Activated CD8-positive, alpha-beta memory T cell treated with anti-CD3 and anti-CD28 coated beads for 36 hours (primary cell): ENCODE data around the gene PAX5. TPM values are rescaled to one million over a fixed set of nuclear protein-coding genes. Genes with fewer than 3 reads are reported as not detected.
"Not testable (repeated sequence)": the region's sequence is repeated elsewhere in the genome, so short reads cannot be mapped to it uniquely, and the experiment has no call there.

Experiments
- CTCF ChIA-PET: fragments of 350-600 bp; sonication (Branson Sonifier 250); formaldehyde crosslinking; loops from one replicate; lab custom pipeline; 2021; ENCODE audit warnings: antibody characterized with exemption; lab: Charles Lee
- POLR2A ChIA-PET: fragments of 350-600 bp; sonication (Branson Sonifier 250); formaldehyde crosslinking; loops from one replicate; lab custom pipeline; 2021; ENCODE audit warnings: antibody characterized with exemption; lab: Charles Lee
- total RNA-seq, 2 experiments: library from RNA; stranded (reverse); gene quantifications; one replicate each; pipeline ENCODE4 v1.2.3, GENCODE V29; 2021

Gene PAX5
- under 1 TPM; 0.23 to 0.34 TPM for total RNA-seq

- ChIA-PET POLR2A (no interaction called here), CTCF (interaction anchor here (0.6 kb wide), 1 partner anchor 45 kb away, joined by 3 read pairs; no protein-coding TSS in a partner anchor)
Observed at GRCh38 chr9:37033682-37034304, at the start of gene PAX5. Gene PAX5, minus strand, starts transcription at chr9:37034268. Its CDS starts 237 bp downstream, at chr9:37034031.

- ChIA-PET POLR2A (no interaction called here), CTCF (interaction anchor here (0.7 kb wide), 1 partner anchor 36 kb away, joined by 3 read pairs; the partner anchor contains the start of gene ZCCHC7)
Observed at GRCh38 chr9:37083654-37084053, 49.6 kb upstream of the PAX5 start.

- ChIA-PET POLR2A (interaction anchor here (0.6 to 1.3 kb wide), 2 partner anchors 38 to 159 kb away, joined by 4 to 7 read pairs; partner anchors contain the start of gene ZCCHC7), CTCF (no interaction called here)
Observed at GRCh38 chr9:37082214-37082765, 48.2 kb upstream of the PAX5 start.

- CTCF ChIA-PET: interaction anchor here (0.7 kb wide), 1 partner anchor 168 kb away, joined by 3 read pairs; no protein-coding TSS in a partner anchor
- POLR2A ChIA-PET: interaction anchor here (0.6 to 1.3 kb wide), 2 partner anchors 39 to 158 kb away, joined by 4 to 7 read pairs; partner anchors contain the start of gene ZCCHC7
Observed at GRCh38 chr9:37081507-37081906, 47.4 kb upstream of the PAX5 start.

GRCh38 chr9:37080165-37080628 is 46.1 kb upstream of the PAX5 start:
- CTCF ChIA-PET: interaction anchor here (0.6 to 1.1 kb wide), 3 partner anchors 44 to 250 kb away, joined by 3 read pairs; no protein-coding TSS in a partner anchor
- POLR2A ChIA-PET: interaction anchor here (1.1 to 2.4 kb wide), 2 partner anchors 40 to 512 kb away, joined by 3 to 16 read pairs; partner anchors contain the start of gene ZCCHC7

- ChIA-PET CTCF (interaction anchor here (0.6 to 1.1 kb wide), 4 partner anchors 43 to 251 kb away, joined by 3 read pairs; partner anchors contain the start of gene PAX5), POLR2A (interaction anchor here (1.1 to 2.4 kb wide), 2 partner anchors 41 to 512 kb away, joined by 3 to 16 read pairs; partner anchors contain the start of gene ZCCHC7)
Observed at GRCh38 chr9:37079370-37080164, 45.5 kb upstream of the PAX5 start.

GRCh38 chr9:37074790-37075189 is 40.7 kb upstream of the PAX5 start:
- POLR2A ChIA-PET, CTCF ChIA-PET: not testable (repeated sequence)

GRCh38 chr9:37066139-37066725 is 32.2 kb upstream of the PAX5 start:
- ChIA-PET POLR2A (no interaction called here), CTCF (no interaction called here)

GRCh38 chr9:37062336-37062735 is 28.3 kb upstream of the PAX5 start:
- ChIA-PET POLR2A (no interaction called here), CTCF (no interaction called here)

GRCh38 chr9:37061768-37062167 is 27.7 kb upstream of the PAX5 start:
- ChIA-PET POLR2A (interaction anchor here (0.6 kb wide), 1 partner anchor 14 kb away, joined by 4 read pairs; no protein-coding TSS in a partner anchor), CTCF (no interaction called here)

- POLR2A ChIA-PET: interaction anchor here (0.6 kb wide), 1 partner anchor 15 kb away, joined by 4 read pairs; no protein-coding TSS in a partner anchor
- CTCF ChIA-PET: interaction anchor here (0.7 kb wide), 2 partner anchors 15 to 47 kb away, joined by 3 read pairs; no protein-coding TSS in a partner anchor
Observed at GRCh38 chr9:37060833-37061232, 26.8 kb upstream of the PAX5 start.

GRCh38 chr9:37056046-37056920 is 22.2 kb upstream of the PAX5 start:
- ChIA-PET CTCF (interaction anchor here (0.7 kb wide), 1 partner anchor 319 kb away, joined by 4 read pairs; no protein-coding TSS in a partner anchor), POLR2A (no interaction called here)

- CTCF ChIA-PET: interaction anchor here (0.5 kb wide), 1 partner anchor 103 kb away, joined by 3 read pairs; no protein-coding TSS in a partner anchor
- POLR2A ChIA-PET: not testable (repeated sequence)
Observed at GRCh38 chr9:37054363-37054720, 20.3 kb upstream of the PAX5 start.

- POLR2A ChIA-PET: no interaction called here
- CTCF ChIA-PET: interaction anchor here (0.5 kb wide), 1 partner anchor 103 kb away, joined by 3 read pairs; no protein-coding TSS in a partner anchor
Observed at GRCh38 chr9:37053684-37054362, 19.8 kb upstream of the PAX5 start.

- POLR2A ChIA-PET: no interaction called here
- CTCF ChIA-PET: no interaction called here
Observed at GRCh38 chr9:37046683-37047082, 12.6 kb upstream of the PAX5 start.

- ChIA-PET POLR2A (no interaction called here), CTCF (no interaction called here)
Observed at GRCh38 chr9:37042421-37042820, 8.4 kb upstream of the PAX5 start.

GRCh38 chr9:37040508-37041127 is 6.5 kb upstream of the PAX5 start:
- ChIA-PET CTCF (no interaction called here), POLR2A (no interaction called here)
